Posterior vena cava (tissue), 2 donors: ENCODE data around the gene STK10. TPM values are rescaled to one million over a fixed set of nuclear protein-coding genes. Genes with fewer than 3 reads are reported as not detected.
"Not testable (repeated sequence)": the region's sequence is repeated elsewhere in the genome, so short reads cannot be mapped to it uniquely, and the experiment has no call there.

Experiments used
- DNase-seq: peaks from one replicate; pipeline ENCODE4 v3.0.0-alpha.2; 2020; ENCODE audit warnings: low spot score
- intact Hi-C, 2 donors: fragments of 100-400 bp; cut with DNase I; formaldehyde crosslinking; loops; one replicate each; pipeline versions ENCODE4 v1.14.1 to v1.14.2; 2022 to 2023
- total RNA-seq, 2 donors: library from RNA; stranded (reverse); fragmentation: NEBNext Ultra II Directional; extraction: Animal tissue kit (Norgen Biotek cat#: 25700); gene quantifications; one replicate each; pipeline ENCODE4 v1.2.1, GENCODE V29; 2021
- donor health status: DM: yes; HTN: yes; CAD: no.
- donor health status: DM: yes; HTN: yes; CAD: no.

STK10 gene
- total RNA-seq, 2 donors from 2014 or later: 25.2 to 33.6 TPM

- DNase-seq: peak; percentile 91
- intact Hi-C loops: loop anchor here in 1 of 2 donors (1.0 kb wide), 1 partner anchor 27 kb away; no protein-coding TSS in a partner anchor
Observed at GRCh38 chr5:172052450-172053236, 135.4 kb downstream of the STK10 start.

DNA sequence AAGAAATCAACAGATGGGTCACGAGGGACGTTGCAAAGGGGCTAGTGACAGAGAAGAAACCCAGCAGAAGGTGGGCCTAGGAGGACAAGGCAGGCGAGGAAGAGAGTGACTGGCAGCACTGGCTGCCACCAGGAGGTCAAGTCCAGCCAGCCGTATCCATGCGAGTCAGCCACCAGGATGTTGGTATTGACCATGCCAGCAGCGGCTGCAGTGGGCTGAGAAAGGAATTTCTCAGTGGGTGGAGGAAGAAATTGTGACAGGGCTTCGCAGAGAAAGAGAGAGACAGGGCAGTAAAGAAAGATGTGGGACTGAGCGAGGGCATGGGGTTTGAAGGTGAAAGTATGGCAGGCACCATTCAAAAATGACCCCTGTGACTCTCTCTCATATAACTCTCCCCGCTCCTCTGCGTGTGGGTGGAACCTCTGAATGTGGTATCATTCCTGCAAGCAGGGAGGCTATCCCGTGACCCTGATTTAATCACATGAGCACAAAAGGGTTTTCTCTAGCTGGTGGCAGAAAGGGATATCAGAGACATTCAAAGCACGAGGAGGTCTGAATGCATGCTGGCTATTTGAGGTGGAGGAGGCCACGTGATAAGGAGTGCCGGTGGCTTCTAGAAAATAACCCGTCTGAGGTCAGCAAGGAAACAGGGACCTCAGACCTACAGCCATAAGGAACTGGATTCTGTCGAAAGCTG lies 136.2 kb downstream of the STK10 start:
- DNase-seq: no peak
- intact Hi-C loops: loop anchor here in 1 of 2 donors (1.0 kb wide), 1 partner anchor 26 kb away; no protein-coding TSS in a partner anchor

GRCh38 chr5:172050080-172050479 lies 137.9 kb downstream of the STK10 start:
- DNase-seq: no peak
- intact Hi-C loops: no loop called here

DNA sequence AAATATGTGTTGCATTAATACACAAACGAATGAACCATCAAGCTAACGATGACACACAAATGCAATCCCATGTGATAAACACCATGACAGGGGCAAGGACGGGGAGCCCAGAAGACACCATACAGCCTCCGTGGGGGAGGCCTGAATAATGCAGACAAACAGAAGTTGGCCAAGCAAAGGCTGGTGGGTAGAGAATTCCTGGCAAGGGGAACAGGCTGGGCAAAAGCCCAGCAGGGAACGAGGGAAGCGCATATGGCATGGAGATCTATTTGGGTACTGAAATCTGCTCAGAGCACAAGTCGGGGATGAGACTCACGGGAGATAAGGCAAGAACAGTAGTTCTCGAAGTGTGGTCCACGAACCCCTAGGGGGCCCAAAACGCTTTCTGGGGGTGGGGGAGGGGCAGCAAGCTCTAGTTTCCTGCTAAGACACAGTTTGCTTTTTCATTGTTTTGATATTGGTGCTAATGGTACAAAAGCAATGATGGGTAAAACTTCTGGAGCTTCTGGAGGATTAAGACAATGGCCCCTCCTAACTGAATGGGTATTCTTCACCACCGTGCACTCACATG lies 138.7 kb downstream of the STK10 start:
- no peak for DNase-seq
- intact Hi-C loops: loop anchor here in 1 of 2 donors (10.0 kb wide), 1 partner anchor 135 kb away; no protein-coding TSS in a partner anchor

DNA sequence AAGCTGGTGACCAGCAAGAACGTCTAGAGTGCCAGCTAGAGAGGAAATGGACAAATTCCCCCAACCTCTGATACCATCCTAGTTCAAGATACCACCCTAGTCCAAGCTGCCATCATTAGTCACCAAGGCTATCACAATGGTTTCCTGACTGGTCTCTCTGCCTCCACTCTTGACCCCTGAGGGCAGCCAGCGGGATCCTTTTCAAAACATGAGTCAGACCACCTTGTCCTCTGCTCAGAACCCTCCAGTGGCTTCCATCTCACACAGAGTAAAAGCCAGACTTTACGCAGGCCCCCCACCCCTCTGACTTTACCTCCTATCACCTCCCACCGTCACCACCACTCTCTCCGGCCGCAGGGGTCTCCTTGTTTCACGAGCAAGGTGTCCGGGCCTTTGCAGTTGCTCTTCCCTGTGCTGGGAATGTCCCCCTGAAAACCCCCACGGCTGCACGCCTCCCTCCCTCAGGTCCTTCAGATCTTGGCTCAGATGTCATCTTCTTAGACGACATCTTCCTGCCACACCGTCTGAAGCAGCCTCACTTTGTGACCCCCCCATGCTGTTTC lies 139.4 kb downstream of the STK10 start:
- no peak for DNase-seq
- intact Hi-C loops: loop anchor here in 1 of 2 donors (10.0 kb wide), 1 partner anchor 134 kb away; no protein-coding TSS in a partner anchor

DNA sequence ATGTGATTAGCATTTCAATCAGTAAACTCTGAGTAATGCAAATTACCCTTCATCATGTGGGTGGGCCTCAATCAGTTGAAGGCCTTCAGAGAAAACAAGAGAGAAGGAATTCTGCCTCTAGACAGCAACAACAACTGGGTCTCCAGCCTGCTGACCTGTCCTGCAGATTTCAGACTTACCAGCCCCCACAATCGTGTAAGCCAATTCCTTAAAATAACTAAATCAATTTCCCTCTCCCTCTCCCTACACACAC lies 139.9 kb downstream of the STK10 start:
- intact Hi-C loops: loop anchor here in 1 of 2 donors (10.0 kb wide), 1 partner anchor 133 kb away; no protein-coding TSS in a partner anchor
- no peak for DNase-seq

DNA sequence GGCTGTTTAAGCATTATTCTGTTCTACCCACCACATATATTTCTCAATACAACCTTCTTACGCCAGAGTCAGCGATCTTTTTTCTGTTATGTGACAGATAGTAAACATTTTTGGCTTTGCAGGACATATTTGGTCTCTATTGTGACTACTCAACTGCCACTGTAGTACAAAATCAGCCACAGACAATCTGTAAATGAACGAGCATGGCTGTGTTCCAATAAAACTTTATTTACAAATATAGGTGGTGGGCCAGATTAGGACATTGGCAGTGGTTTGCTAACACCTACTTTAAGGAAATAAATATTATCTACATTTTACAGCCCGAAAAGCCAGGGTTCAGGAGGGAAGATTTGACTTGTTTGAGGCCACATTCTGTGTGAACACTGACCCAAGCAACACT lies 141.4 kb downstream of the STK10 start:
- intact Hi-C loops: loop anchor here in 1 of 2 donors (1.0 to 10.0 kb wide), 2 partner anchors 14 to 132 kb away; no protein-coding TSS in a partner anchor
- DNase-seq: no peak

GRCh38 chr5:172045315-172045632 lies 142.8 kb downstream of the STK10 start:
- DNase-seq: no peak
- intact Hi-C loops: loop anchor here in 1 of 2 donors (10.0 kb wide), 1 partner anchor 130 kb away; no protein-coding TSS in a partner anchor

DNA sequence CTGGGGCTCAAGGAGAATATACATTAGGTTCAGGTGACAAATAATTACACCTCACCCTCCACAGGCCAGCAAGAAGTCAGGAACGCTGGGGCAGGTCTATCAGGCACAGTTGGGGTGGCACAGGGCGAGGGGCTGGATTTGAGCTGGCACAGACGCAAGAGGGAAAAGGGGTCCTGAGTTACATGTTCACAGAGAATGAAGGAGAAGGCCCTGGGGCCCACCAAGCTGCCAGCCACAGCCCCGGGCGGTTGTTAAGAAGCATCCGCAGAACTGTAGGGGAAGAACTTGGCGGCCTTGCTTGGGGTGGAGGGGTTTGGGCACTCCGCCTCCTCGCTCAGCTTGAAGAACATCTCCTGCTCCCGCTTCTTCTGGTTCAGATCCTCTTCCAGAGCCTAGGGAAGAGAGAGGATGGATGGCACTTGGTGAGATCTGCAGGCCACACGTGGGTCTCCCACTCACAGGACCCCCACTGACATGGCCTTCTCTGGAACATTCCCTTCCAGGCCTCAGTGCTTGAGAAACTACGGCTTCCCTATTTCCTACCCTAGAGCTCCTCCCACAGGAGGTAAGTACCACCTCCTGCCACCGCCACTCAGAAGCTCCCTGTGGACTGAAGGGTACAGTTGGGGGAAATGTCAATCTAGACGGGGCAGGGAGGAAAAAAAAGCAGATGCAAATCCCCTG lies 143.3 kb downstream of the STK10 start:
- DNase-seq: no peak
- intact Hi-C loops: loop anchor here (5.0 to 10.0 kb wide), 2 partner anchors 127 to 130 kb away; no protein-coding TSS in a partner anchor

DNA sequence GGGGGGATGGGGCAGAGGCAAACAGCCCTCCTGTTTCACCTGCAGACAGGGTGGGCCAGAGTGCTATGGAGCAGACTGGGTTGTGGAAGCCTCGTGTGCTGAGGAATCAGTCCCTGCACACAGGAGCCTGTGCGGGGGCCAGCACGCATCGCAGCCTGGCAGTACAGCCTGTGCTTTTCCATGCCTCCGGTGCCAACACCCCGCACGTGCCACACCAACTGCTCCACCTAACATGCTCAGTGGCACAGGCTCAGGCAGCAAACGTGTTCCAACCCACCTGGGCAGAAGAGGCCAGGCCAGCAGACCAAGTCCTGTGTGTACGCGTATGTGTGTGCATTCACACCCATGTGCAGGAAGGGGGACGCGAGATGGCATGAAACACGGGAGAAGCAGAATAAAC lies 144.2 kb downstream of the STK10 start:
- no peak for DNase-seq
- intact Hi-C loops: loop anchor here (5.0 to 10.0 kb wide), 2 partner anchors 127 to 129 kb away; no protein-coding TSS in a partner anchor

GRCh38 chr5:172042183-172042582 lies 145.8 kb downstream of the STK10 start:
- intact Hi-C loops: loop anchor here (5.0 to 10.0 kb wide), 2 partner anchors 125 to 127 kb away; no protein-coding TSS in a partner anchor

GRCh38 chr5:172038167-172038566 lies 149.9 kb downstream of the STK10 start:
- intact Hi-C loops: no loop called here

More at GRCh38 chr5:172042183-172042582, 145.8 kb downstream of the STK10 start:
- no peak for DNase-seq

DNA sequence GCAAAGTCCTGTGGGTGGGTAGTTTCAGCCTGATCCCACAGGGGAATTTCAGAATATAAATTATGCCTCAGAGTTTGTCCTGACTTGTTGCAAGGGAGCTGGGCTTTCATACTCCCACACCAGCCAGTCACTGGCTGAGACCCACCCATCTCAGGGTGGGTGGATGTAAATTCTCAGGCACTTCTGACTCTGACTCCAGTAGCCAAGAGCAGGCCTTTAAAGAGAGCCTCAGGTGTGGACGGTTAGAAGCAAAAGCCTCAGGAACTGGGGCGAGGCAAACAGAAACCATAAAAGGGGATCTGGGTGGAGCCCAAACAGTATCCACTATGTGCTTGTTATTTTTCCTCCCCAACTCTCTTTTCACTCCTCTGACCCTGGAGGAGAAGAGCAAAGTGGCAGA lies 153.0 kb downstream of the STK10 start:
- peak; percentile 15 for DNase-seq
- intact Hi-C loops: no loop called here

More at GRCh38 chr5:172038167-172038566, 149.9 kb downstream of the STK10 start:
- DNase-seq: no peak

DNA sequence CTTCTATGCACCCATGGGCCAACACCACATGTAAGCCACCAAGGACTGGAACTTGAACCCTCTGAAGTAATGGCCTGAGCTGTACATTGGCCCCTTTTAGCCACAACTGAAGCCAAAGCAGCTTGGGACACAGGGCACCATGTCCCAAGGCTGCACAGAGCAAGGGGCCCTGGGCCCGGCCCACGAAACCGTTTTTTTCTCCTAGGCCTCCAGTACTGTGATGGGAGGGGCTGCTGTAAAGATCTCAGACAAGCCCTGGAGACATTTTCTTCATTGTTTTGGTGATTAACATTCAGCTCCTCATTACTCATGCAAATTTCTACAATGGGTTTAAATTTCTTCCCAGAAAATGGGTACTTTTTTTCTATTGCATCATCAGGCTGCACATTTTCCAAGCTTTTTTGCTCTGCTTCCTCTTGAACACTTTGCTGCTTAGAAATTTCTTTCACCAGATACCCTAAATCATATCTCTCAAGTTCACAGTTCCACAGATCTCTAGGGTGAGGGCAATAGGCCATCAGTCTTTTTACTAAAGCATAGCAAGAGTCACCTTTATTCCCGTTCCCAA lies 156.0 kb downstream of the STK10 start:
- intact Hi-C loops: loop anchor here in 1 of 2 donors (1.0 kb wide), 1 partner anchor 14 kb away; no protein-coding TSS in a partner anchor
- DNase-seq: peak; percentile 28

DNA sequence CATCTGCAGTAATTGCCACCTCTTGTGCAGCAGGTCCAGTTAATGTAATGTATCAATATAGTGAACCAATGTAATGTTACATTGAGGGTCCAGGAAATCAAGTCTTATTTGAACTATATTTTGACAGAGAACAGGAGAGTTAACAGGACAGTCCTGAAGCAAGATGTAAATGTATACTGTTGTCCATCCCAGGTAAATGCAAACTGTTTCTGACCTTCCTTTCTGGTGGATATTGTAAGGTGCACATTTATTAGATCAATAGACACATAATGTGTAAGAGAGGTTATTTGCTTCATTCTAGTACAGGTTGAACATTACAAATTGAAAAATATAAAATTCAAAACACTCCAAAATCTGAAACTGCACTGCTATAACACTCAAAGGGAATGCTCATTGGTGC lies 158.1 kb downstream of the STK10 start:
- no peak for DNase-seq
- intact Hi-C loops: no loop called here

DNA sequence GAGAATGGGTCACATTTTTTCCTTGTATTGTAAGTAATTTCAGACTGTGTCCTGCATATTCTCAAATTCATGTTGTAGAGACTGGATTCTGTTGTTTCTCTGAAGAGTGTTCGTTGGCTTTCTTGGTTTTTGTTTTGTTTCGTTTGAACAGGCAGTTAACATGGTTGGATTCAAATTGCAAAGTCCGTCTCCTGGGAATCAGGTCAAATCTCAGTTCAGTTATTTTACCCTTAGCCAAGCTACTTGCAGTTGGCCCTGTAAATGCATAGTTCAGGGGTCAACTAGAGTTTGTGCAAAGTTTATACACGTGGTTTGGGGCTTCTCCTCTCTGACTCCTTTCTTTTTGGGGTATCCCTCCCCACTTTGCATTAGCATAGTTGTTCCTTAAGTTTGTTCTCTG lies 159.9 kb downstream of the STK10 start:
- DNase-seq: no peak
- intact Hi-C loops: no loop called here

DNA sequence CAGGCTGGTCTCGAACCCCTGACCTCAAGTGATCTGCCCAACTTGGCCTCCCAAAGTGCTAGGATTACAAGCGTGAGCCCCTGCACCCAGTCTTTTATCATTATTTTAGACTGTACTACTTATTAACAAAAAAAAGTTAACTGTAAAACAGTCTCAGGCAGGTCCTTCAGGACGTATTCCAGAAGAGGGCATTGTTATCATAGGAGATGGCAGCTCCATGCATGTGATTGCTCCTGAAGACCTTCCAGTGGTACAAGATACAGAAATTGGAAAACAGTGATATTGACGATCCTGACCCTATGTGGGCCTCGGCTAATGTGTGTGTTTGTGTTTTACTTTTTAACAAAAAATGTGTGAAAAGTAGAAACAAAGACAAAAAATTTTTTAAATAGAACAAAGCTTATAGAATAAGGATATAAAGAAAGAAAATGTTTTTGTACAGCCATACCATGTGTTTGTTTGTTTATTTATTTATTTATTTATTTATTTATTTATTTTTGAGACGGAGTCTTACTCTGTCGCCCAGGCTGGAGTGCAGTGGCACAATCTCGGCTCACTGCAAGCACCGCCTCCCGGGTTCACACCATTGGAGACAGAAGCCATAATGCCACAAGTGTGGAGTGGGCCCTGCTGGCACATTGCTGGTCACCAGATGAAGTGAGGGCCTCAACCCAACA lies 167.8 kb downstream of the STK10 start:
- intact Hi-C loops, DNase-seq: not testable (repeated sequence)

- DNase-seq: no peak
- intact Hi-C loops: no loop called here
Observed at GRCh38 chr5:172015346-172015745, 172.7 kb downstream of the STK10 start.
